Erythroblast (primary cell): ENCODE measurements around the gene USP17L28.
"Not testable (repeated sequence)": the region's sequence is repeated elsewhere in the genome, so short reads cannot be mapped to it uniquely, and the experiment has no call there.

Experiments used
- GATA1 ChIP-seq: IDR thresholded peaks from 2 replicates; pipeline ENCODE4 v1.6.1; 2011; ENCODE audit warnings: low read depth, mild to moderate bottlenecking, control low read depth, low read length, moderate library complexity
- POLR2A ChIP-seq: IDR thresholded peaks from 2 replicates; pipeline ENCODE4 v1.6.1; 2011; ENCODE audit warnings: mild to moderate bottlenecking, low read length

- TF ChIP-seq POLR2A, GATA1: not testable (repeated sequence)
Measured at GRCh38 chr4:9339103-9339502, 9.6 kb upstream of the USP17L28 start, which contains the start of gene USP17L5.
